Smooth muscle cell of the brain vasculature (primary cell): ENCODE data around the gene SLC24A3.

Experiments used
- DNase-seq: peaks from one replicate; pipeline ENCODE4 v3.0.0-alpha.2; 2012; ENCODE audit warnings: low read depth, low spot score

The SLC24A3 gene

GRCh38 chr20:19710336-19711120 lies 498.1 kb downstream of the SLC24A3 start:
- peak; percentile 18 for DNase-seq

- DNase-seq, result no peak
These were observed 498.7 kb downstream of the SLC24A3 start for GRCh38 chr20:19711126-19711525.

- no peak for DNase-seq
These were observed 500.3 kb downstream of the SLC24A3 start for GRCh38 chr20:19712721-19713260.

- DNase-seq, result no peak
These were observed 501.6 kb downstream of the SLC24A3 start for GRCh38 chr20:19713822-19714578.

- no peak for DNase-seq
These were observed 502.1 kb downstream of the SLC24A3 start for GRCh38 chr20:19714579-19714840.

GRCh38 chr20:19715986-19716385 lies 503.5 kb downstream of the SLC24A3 start:
- no peak for DNase-seq

GRCh38 chr20:19718880-19719279 lies 506.4 kb downstream of the SLC24A3 start:
- DNase-seq, result no peak

GRCh38 chr20:19720991-19721390 lies 508.5 kb downstream of the SLC24A3 start:
- no peak for DNase-seq

- DNase-seq, result no peak
These were observed 510.6 kb downstream of the SLC24A3 start for GRCh38 chr20:19723051-19723450.

GRCh38 chr20:19723813-19724430 lies 511.5 kb downstream of the SLC24A3 start:
- DNase-seq, result no peak

GRCh38 chr20:19725373-19725772 lies 512.9 kb downstream of the SLC24A3 start:
- DNase-seq, result no peak

- DNase-seq, result no peak
These were observed 513.5 kb downstream of the SLC24A3 start for GRCh38 chr20:19725814-19726525.

- DNase-seq, result no peak
These were observed 514.9 kb downstream of the SLC24A3 start for GRCh38 chr20:19727251-19727847.

- no peak for DNase-seq
These were observed 517.2 kb downstream of the SLC24A3 start for GRCh38 chr20:19729672-19730071.

- no peak for DNase-seq
These were observed 518.3 kb downstream of the SLC24A3 start for GRCh38 chr20:19730706-19731105.

- no peak for DNase-seq
These were observed 522.4 kb downstream of the SLC24A3 start for GRCh38 chr20:19734811-19735210.

GRCh38 chr20:19735446-19735845 lies 523.0 kb downstream of the SLC24A3 start:
- DNase-seq, result peak; percentile 45

- DNase-seq, result peak; percentile 10
These were observed 524.6 kb downstream of the SLC24A3 start for GRCh38 chr20:19737025-19737424.

- DNase-seq, result no peak
These were observed 526.5 kb downstream of the SLC24A3 start for GRCh38 chr20:19738951-19739350.

GRCh38 chr20:19739351-19739750 lies 526.9 kb downstream of the SLC24A3 start:
- DNase-seq, result no peak

GRCh38 chr20:19740512-19740911 lies 528.1 kb downstream of the SLC24A3 start:
- DNase-seq, result no peak
